GF-D8 (cell line): ENCODE measurements around the gene TDP1.
A peak's percentile ranks its signal among the peaks of the same experiment; 100 is the strongest.

ENCODE experiments used
- DNase-seq: peaks from one replicate; lab custom pipeline; 2025; lab: John Stamatoyannopoulos, UW

The TDP1 gene

GRCh38 chr14:89955745-89956660 lies at the start of gene TDP1:
TDP1 (plus strand) TSS chr14:89955927; CDS start chr14:89963115, 7,188 bp downstream.
- peak; percentile 73 for DNase-seq

GRCh38 chr14:89906000-89906399 lies 49.7 kb upstream of the TDP1 start:
- DNase-seq, result no peak

- DNase-seq, result no peak
Measured at GRCh38 chr14:89907655-89908054, 48.1 kb upstream of the TDP1 start.

GRCh38 chr14:89908712-89909450 lies 46.8 kb upstream of the TDP1 start:
- no peak for DNase-seq

- DNase-seq, result no peak
Measured at GRCh38 chr14:89909586-89909985, 46.1 kb upstream of the TDP1 start.

GRCh38 chr14:89910691-89911009 lies 45.1 kb upstream of the TDP1 start:
- DNase-seq, result no peak

GRCh38 chr14:89911010-89911919 lies 44.5 kb upstream of the TDP1 start:
- DNase-seq, result no peak

- no peak for DNase-seq
Measured at GRCh38 chr14:89912221-89912620, 43.5 kb upstream of the TDP1 start.

- DNase-seq, result peak; percentile 1
Measured at GRCh38 chr14:89912667-89913211, 43.0 kb upstream of the TDP1 start.

- DNase-seq, result no peak
Measured at GRCh38 chr14:89915114-89915878, 40.4 kb upstream of the TDP1 start.

- DNase-seq, result no peak
Measured at GRCh38 chr14:89918721-89919120, 37.0 kb upstream of the TDP1 start.

GRCh38 chr14:89920056-89920455 lies 35.7 kb upstream of the TDP1 start:
- no peak for DNase-seq

- DNase-seq, result no peak
Measured at GRCh38 chr14:89921346-89921745, 34.4 kb upstream of the TDP1 start.

- DNase-seq, result no peak
Measured at GRCh38 chr14:89922031-89922907, 33.5 kb upstream of the TDP1 start.

GRCh38 chr14:89924268-89924667 lies 31.5 kb upstream of the TDP1 start:
- DNase-seq, result no peak

- no peak for DNase-seq
Measured at GRCh38 chr14:89926694-89927093, 29.0 kb upstream of the TDP1 start.

- DNase-seq, result no peak
Measured at GRCh38 chr14:89927186-89927865, 28.4 kb upstream of the TDP1 start.

- DNase-seq, result no peak
Measured at GRCh38 chr14:89933002-89933401, 22.7 kb upstream of the TDP1 start.

- no peak for DNase-seq
Measured at GRCh38 chr14:89936654-89937185, 19.0 kb upstream of the TDP1 start.
